H7 (cell line): ENCODE results near the gene TH. TPM values are rescaled to one million over a fixed set of nuclear protein-coding genes. Genes with fewer than 3 reads are reported as not detected.
"Not testable (repeated sequence)": the region's sequence is repeated elsewhere in the genome, so short reads cannot be mapped to it uniquely, and the experiment has no call there.

ENCODE experiments used
- DNase-seq: peaks from one replicate; pipeline ENCODE4 v3.0.0; 2012
- H3K27me3 ChIP-seq: 2 replicates; pipeline ENCODE4 v1.6.0; 2011; ENCODE audit warnings: mild to moderate bottlenecking, low read length; ENCODE audit not compliant: control insufficient read depth, insufficient read depth
- H3K36me3 ChIP-seq: replicated peaks from 2 replicates; pipeline ENCODE4 v1.5.1; 2011; ENCODE audit warnings: low read length; ENCODE audit not compliant: control insufficient read depth, insufficient read depth
- H3K4me3 ChIP-seq: 2 replicates; pipeline ENCODE4 v1.5.1; 2011; ENCODE audit warnings: low read depth, mild to moderate bottlenecking, control low read depth, low read length, moderate library complexity; ENCODE audit not compliant: insufficient read depth
- total RNA-seq: library from RNA; depleted of rRNA; stranded (reverse); fragments of >200 nt; shearing (Covaris generic); gene quantifications from 2 replicates; pipeline ENCODE4 v1.2.3, GENCODE V29; 2014

Gene TH
- total RNA-seq, 1 experiment from 2014 or later = not detected

DNA sequence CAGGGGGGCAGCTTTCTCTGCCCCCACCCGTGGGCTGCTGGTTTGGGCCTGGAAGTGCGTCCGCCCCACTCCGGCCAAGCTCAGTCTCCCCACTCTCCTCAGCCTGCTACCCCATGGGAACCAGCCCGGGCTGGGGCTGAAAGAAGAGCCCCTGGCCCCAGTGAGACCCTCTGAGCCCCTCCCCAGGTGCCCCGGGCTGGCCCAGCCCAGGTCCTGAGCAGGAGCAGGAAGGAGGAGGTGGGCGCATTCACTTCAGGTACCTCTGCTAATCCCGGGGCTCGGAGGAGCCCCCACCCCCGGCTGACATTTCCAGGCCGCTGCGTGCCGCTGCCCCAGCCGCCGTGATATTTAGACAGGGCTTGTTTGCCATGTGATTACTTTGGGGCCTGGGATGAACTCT is 8.7 kb upstream of the TH start:
- H3K4me3 ChIP-seq = no peak overlapping the region
- no peaks in the 10 kb centered on the region for H3K27me3 ChIP-seq
- peak; percentile 74 for DNase-seq
- no peaks in the 10 kb centered on the region for H3K36me3 ChIP-seq

DNA sequence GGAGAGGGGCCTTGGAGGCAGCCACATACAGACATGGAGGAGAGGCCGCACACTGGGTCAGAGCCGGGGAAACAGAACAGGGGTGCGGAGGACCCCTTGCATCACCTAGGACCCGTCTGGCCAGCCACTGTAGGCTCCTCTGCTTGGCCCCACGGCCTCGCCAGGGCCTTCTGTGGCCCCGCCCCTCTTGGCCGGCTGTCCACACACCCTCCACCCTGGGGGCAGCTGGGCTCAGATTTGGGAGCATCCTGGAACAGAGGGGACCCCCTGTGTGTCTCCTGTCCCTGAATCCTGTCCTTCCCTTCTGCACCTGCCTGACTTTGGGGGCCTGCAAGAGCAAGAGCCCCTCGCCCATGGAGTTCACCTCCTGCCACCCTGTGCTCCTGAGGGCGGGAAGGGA is 7.9 kb upstream of the TH start:
- Histone ChIP-seq H3K36me3 (no peaks in the 10 kb centered on the region), H3K4me3 (no peak overlapping the region)
- DNase-seq = no peak

DNA sequence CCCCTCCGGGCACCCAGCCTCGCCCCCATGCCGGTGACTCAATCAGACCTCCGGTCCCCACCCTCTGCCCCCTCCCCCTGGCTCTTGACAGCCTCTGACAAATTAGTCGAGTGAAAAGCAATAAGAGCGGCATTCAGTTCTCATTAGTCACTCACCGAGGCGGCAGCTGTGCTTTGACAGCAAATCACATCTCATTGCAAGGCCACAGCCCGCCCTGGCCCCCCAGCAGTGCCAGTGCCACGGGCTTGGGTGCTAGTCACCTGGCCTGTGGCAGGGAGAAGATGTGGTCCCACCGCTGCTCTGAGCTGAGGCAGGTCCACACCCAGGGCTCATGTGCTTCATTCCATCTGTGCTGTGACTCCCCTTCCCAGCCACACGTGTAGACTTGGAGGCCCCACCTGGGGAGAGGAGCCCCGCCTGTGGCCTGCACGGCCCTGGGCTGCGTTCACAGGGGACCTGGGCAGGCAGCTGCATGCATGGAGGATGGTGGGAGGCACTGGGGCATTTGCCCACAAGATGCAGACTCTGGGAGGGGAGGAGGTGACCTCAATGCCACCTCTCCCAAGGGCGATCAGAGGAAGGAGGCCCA is 7.4 kb upstream of the TH start:
- H3K36me3 ChIP-seq = no peaks in the 10 kb centered on the region
- H3K4me3 ChIP-seq = no peak overlapping the region
- no peaks in the 10 kb centered on the region for H3K27me3 ChIP-seq
- DNase-seq = no peak

More for the DNA sequence above, 7.9 kb upstream of the TH start:
- no peaks in the 10 kb centered on the region for H3K27me3 ChIP-seq

DNA sequence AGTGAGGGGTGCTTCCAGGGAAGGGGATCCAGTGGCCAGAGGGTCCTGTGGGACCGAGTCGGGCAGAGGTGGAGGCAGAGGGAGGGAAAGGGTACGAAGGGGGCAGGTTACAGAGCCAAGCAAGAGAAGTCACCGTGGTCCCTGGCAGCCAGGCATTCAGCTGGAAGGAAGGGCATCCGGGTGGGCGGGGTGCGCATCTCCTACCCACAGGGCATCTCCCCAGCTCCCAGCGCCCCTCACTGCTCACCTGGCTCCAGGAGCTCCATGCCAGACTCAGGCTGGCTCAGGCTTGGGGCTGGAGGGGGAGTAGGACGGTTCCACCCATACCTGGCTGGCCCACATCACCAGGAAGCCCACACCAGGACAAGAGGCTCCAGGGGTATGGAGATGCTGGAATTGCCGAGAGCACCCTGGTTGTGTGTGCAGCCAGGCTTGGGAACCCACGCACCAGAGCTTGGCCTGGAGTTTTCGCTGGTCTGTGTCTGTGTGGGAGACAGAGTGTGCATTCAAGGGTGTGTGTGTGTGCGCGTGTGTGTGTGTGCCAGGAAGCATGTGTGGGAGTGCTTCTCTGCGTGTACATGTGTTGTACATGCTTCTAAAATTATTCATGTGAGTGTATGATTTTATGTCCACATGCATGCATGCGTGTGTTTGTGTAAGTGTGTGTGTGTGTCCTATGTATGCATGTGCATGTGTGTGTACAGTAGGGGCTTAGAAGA is 6.6 kb upstream of the TH start:
- not testable (repeated sequence) for H3K27me3 ChIP-seq, H3K4me3 ChIP-seq, H3K36me3 ChIP-seq, DNase-seq

DNA sequence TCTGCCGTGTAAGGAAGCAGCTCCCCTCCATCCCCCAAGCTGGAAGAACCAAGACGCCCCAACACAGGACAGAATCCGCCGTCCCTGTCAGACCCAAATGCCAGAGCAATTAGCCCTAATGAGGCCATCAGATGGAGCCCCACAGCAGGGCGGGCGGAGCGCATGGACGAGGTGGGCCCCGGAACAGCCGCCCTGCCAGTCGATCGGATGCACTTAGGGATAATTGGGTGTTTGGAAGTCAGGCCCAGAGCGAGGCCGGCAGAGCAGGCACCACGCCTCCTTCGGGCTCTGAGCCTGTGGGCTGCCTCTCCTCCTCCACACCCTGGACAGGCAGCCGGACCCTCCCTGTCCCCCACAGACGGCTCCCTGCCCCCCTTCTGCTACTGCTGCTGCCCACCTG is 5.5 kb upstream of the TH start:
- Histone ChIP-seq H3K4me3 (no peak overlapping the region), H3K36me3 (no peaks in the 10 kb centered on the region), H3K27me3 (no peaks in the 10 kb centered on the region)
- DNase-seq = no peak

DNA sequence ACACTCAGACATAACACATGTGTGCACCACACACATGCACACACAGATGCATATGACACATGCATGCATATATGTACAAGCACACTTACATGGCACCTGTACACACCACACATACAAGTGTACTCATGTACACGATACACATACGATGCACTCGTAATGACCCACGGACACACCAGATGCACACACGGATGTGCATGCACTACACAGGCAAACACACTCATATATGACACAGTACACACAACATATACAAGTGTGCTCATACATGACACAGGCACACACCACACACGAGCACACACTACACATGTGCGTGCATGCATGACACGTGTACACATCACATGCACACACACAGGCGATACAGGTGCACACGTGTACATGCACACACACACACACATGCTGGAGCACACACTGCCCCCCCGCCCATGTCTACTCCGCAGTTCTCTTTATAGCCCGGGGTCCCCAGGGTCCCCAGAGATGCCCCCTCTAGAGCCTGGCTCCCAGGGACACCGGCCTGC is 4.8 kb upstream of the TH start:
- Histone ChIP-seq H3K36me3 (no peaks in the 10 kb centered on the region), H3K4me3 (no peak overlapping the region), H3K27me3 (no peaks in the 10 kb centered on the region)
- no peak for DNase-seq

DNA sequence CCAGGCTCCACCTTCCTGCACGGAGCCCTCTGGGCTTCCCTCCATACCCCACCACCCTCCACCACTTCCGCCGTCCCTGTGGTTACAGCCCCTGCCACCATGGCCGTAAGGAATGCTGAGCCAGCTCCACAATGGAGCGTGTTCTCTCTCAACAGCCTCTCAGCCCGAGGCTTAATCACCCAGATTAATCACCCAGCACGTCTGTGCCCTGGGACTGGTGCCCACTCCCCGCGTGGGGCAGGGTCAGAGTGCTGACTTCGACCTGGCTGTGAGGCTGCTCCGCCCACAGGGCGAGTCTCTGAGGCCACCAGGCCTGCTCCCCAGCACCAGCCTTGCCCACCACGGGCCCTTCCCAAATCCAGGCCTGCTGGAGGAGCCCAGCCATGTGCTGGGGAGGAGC is 4.0 kb upstream of the TH start:
- H3K27me3 ChIP-seq = no peaks in the 10 kb centered on the region
- no peak overlapping the region for H3K4me3 ChIP-seq
- DNase-seq = no peak
- H3K36me3 ChIP-seq = no peaks in the 10 kb centered on the region

DNA sequence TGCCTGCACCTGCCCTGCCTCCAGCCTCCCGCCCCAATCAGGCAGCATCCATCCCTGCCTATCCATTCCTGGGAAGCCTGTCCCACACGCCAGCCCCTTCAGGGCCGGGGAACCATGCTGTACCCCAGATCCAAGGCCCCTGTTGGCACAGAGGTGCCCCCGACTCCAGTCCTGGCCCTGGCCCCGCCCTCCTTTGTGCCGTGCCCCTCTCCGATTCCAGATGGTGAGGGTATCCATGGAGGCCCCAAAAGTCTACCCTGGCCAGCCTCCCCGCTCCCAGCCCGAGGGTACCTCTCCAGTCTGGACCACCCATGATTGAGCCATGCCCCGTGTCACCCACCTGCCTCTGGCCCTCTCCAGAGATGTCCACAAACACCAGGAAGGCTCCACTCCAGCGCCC is 2.7 kb upstream of the TH start:
- no peak for DNase-seq
- Histone ChIP-seq H3K27me3 (no peaks in the 10 kb centered on the region), H3K4me3 (no peak overlapping the region), H3K36me3 (no peaks in the 10 kb centered on the region)

DNA sequence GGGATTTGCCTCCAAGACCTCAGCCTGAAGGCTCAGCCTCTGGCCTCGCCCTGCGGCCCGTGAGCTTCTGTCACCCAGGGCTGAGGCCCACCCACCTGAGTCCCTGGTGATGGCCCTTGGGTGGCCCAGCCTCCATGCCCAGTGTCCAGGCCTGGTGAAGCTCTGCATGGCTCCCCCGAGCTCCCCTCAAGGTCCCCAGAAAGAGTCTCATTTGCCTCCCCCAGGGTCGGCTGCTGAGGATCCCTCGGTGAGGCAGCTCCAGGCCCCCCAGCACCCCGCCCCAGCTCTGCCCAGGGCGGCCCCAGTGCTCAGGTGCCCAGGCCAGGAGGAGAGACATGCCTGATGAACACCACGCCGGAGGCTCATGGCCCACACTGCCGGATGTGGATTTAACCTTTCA is 2.1 kb upstream of the TH start:
- DNase-seq = no peak
- Histone ChIP-seq H3K36me3 (no peaks in the 10 kb centered on the region), H3K27me3 (no peaks in the 10 kb centered on the region), H3K4me3 (no peak overlapping the region)

DNA sequence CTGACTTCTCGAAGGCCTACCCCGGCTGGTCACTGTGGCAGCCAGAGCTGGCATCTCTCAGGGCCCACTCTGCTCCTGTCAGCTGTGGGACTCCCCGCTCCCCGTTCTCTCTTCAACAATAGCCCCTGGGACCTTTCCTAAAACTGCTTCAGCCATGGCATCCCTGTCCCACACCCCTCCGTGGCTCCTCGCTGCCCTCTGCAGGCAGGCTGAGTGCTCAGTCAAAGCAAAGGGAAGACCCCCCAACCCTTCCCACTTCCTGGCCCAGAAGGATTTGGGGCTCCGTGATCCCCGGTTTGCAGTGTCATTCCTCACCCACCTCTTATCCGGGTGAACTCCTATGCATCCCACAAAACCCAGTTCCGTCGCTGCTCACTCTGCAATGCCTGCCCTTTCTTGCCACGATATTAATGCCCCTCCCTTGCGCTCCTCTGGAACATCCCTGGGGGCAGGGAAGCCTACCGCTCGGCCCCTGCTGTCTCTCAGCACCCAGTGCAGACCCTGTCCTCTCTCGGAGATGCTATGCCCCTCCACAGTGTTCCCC is 1.6 kb upstream of the TH start:
- no peaks in the 10 kb centered on the region for H3K27me3 ChIP-seq
- no peak overlapping the region for H3K4me3 ChIP-seq
- H3K36me3 ChIP-seq = no peaks in the 10 kb centered on the region
- peak; percentile 92 for DNase-seq

DNA sequence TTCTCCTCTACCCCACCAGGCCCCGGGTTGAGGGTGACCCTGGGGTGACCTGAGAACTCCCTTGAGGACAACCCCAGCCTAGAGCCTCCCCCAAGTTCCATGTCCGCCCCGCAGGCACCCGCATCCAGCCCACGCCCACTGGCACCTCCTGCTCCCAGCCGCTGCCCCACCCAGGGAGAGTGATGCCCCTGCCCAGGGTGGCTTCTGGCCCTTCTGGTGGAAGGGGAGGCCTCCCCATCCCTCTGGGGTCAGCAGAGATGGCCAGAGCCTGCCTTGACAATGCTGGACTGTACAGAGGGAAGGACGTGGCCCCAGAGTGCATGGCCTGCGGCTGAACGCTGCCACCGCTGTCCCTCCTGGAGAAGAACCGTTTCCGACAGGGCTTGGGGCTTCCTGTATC is 1.1 kb upstream of the TH start:
- no peaks in the 10 kb centered on the region for H3K36me3 ChIP-seq
- no peaks in the 10 kb centered on the region for H3K27me3 ChIP-seq
- DNase-seq = no peak
- no peak overlapping the region for H3K4me3 ChIP-seq

DNA sequence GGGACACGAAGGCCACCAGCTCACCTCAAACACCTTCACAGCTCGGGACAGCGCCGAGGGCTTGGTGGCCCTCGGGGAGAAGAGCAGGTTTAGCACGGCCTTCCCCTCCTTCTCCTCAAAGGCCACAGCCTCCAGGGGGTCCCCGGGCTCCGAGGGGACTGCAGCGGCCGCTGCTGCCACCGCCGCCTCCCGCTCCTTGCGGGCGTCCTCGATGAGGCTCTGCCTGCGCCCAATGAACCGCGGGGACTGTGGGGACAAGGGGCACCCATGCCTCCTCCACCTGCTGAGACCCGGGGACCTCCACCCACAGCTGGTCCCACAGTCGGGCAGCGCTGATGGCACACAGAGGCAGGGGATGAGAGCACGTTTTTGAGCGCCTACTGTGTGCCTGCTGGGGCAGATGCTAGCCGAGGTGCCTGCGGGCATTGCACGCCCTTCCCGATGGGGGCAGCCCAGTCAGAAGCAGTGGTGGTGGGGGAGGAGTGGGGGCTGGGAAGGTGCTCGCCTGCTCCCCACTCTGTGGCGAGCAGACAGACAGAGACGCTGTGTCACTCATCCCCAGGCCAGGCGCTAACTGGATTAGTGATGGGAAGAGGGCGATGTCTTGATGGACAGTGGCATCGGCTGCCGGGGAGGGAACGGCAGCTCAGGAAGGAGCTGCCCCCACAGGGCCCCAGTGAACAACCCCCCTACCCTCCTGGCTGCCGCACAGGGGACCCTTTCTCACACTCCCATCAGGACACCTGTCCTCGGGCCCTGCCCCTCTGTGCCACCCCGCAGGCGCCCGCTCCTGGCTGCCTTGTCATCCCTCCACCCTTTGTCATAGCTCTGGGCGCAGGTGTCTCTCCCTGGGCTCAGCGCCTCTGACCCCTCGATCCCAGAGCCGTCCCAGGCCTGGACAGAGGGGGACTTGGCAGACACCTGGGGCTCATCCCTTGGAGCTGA is 1.7 kb downstream of the TH start:
- Histone ChIP-seq H3K27me3 (no peaks in the 10 kb centered on the region), H3K4me3 (no peak overlapping the region), H3K36me3 (no peaks in the 10 kb centered on the region)
- no peak for DNase-seq

DNA sequence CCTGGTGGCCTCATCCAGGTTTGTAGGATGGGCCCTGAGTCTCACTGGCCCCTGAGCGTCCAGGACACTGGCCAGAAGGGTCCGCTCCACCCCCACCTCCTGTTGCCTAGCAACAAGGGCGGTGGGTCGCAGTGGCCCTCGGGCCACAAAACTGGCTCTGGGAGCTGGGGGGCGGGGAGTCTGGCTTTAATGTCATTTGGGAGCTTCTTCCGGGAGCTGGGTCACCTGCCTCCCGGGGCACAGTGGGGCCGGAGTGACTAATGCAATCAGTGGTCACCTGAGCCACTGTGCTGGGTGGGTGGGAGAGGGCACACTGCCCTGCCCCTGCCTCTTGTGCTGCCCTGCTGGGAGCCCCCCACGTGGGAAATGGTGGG is 2.6 kb downstream of the TH start:
- peak; percentile 74 for DNase-seq
- no peaks in the 10 kb centered on the region for H3K27me3 ChIP-seq
- no peak overlapping the region for H3K4me3 ChIP-seq
- H3K36me3 ChIP-seq = no peaks in the 10 kb centered on the region

DNA sequence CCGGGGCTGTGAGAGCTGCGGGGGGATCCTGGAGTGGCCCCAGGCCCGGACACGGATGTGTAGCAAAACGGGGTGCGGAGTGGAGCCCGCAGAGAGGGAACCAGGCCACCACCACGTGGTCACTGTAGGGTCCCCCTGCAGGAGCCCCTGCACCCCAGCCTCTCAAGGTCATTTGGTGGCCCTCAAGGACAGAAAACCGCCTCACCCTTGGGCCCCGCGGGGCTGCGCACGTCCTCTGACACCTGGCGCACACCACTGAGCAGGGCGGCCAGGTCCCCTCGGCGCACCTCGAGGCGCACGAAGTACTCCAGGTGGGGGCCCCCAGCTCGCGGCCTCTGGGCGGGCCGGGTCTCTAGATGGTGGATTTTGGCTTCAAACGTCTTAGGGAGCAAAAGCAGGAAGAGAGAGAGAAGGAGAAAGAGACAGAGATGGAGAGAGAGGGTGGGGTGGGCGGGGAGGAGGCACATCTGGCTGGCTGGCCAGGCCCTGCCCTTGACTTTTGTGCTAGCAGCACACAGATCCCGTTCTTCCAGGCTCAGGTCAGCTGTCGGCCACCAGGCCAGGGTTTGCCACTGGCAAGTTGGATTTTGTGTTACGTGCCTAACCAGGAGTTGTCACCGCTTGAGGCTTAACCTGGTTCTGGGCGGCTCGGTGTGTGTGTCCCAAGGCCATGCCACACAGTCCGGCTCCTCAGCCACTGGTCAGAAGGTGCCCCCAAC is 3.2 kb downstream of the TH start:
- no peak for DNase-seq
- Histone ChIP-seq H3K4me3 (no peak overlapping the region), H3K27me3 (no peaks in the 10 kb centered on the region), H3K36me3 (no peaks in the 10 kb centered on the region)
